ENCODE measurements around the gene ITIH5. TPM values are rescaled to one million over a fixed set of nuclear protein-coding genes. Genes with fewer than 3 reads are reported as not detected.

The ITIH5 gene
- total RNA-seq, 2 experiments from 2014 or later, result not detected

DNA sequence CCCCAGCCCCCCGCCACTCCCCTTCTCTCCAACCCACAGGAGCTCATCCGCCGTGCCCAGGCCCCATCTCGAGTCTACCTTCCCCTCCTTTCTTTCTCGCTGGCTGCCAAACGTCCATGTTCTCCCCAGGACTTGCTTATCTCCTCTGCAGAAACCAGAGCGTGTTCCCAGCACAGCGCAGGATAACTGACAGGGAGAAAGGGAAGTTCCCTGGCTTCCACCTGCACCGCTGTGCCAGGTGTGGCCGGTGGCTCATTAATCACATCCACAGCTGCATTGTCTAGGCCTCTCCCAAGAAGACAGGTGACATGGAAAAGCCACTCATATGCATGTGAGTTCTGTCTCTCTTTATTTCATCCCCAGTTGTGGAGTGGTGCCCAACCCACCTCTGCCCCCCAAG, 113.2 kb downstream of the ITIH5 start:
- CTCF ChIA-PET (ENCODE audit: unreplicated experiment), result no interaction called here
- no peaks in the 10 kb centered on the region for H4K20me1 ChIP-seq (ENCODE audit: insufficient read depth, low read length)
- DNase-seq (ENCODE audit: low spot score), result no peak
- no TSS peak for BruUV-seq (replicated peaks)
- H3K4me2 ChIP-seq (ENCODE audit: low read length), result no peak overlapping the region
- no peaks in the 10 kb centered on the region for H3K9me3 ChIP-seq (ENCODE audit: low read length)
- POLR2A ChIA-PET, result interaction anchor here (0.6 to 0.7 kb wide), 2 partner anchors 117 to 379 kb away, joined by 3 to 4 read pairs; no protein-coding TSS in a partner anchor
- no peaks in the 10 kb centered on the region for H3K36me3 ChIP-seq (ENCODE audit: insufficient read depth, low read length)
- no peak overlapping the region for H3K27ac ChIP-seq (ENCODE audit: low read depth, low read length, poor library complexity, severe bottlenecking)
- no peaks in the 10 kb centered on the region for H3K79me2 ChIP-seq (ENCODE audit: insufficient read depth, low read depth, low read length)
- no peak overlapping the region for H2AFZ ChIP-seq (ENCODE audit: low read length)
- intact Hi-C loops (cut with micrococcal nuclease; ENCODE audit: unreplicated experiment), result no loop called here
- H3K9me2 ChIP-seq (ENCODE audit: insufficient read depth, low read length), result no peaks in the 10 kb centered on the region
- H3K4me1 ChIP-seq (ENCODE audit: insufficient read depth, low read length, poor library complexity, severe bottlenecking), result no peaks in the 10 kb centered on the region
- TF ChIP-seq EZH2phosphoT487 (IDR thresholded peaks at IDR 0.05; ENCODE audit: borderline replicate concordance, low read depth, low read length), result no peak
- TF ChIP-seq, protein P1, sequence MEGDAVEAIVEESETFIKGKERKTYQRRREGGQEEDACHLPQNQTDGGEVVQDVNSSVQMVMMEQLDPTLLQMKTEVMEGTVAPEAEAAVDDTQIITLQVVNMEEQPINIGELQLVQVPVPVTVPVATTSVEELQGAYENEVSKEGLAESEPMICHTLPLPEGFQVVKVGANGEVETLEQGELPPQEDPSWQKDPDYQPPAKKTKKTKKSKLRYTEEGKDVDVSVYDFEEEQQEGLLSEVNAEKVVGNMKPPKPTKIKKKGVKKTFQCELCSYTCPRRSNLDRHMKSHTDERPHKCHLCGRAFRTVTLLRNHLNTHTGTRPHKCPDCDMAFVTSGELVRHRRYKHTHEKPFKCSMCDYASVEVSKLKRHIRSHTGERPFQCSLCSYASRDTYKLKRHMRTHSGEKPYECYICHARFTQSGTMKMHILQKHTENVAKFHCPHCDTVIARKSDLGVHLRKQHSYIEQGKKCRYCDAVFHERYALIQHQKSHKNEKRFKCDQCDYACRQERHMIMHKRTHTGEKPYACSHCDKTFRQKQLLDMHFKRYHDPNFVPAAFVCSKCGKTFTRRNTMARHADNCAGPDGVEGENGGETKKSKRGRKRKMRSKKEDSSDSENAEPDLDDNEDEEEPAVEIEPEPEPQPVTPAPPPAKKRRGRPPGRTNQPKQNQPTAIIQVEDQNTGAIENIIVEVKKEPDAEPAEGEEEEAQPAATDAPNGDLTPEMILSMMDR (conservative IDR thresholded peaks at IDR 0.05; ENCODE audit: low read length), result no peak
- no peak overlapping the region for H3K4me3 ChIP-seq (ENCODE audit: low read depth, low read length, poor library complexity, severe bottlenecking)

DNA sequence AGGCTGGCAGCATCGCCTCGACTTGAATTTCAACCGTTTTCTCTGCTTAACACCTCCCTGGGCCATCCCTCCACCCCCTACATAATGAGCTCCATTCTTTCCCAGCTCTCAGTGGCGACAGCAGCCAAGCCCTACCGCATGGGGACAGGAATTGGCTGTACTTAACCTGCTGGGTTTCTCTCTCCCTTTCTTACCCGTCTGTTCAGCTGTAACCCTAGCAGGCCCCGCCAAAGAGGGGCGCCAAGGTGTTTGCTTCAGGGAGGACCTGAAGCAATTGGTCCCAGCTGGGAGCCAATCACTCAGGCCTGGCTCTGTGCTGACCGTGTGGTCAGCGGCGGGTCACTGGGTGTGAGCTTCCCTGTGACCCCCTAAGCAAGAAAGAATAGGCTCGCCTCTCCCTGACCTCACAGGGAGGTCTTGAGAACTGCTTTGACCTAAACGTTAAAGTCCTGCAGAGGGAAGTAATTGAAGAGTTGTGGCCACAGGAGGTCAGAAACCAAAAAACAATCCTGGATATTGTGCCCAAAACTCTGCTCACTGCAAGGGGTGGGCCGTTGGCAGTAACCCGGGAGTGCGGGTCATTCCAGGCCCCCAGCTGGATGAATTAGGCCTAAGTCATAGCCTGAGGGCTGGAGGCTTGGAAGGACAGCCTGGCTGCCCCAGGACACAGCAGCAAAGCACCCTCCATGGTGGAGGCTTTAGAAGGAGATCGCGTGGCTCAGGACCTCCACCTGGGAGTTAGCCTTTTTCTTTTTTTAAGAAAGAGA, 114.6 kb downstream of the ITIH5 start:
- Histone ChIP-seq H3K4me1 (ENCODE audit: insufficient read depth, low read length, poor library complexity, severe bottlenecking) (no peaks in the 10 kb centered on the region), H3K36me3 (ENCODE audit: insufficient read depth, low read length) (no peaks in the 10 kb centered on the region), H3K9me2 (ENCODE audit: insufficient read depth, low read length) (no peaks in the 10 kb centered on the region), H3K4me2 (ENCODE audit: low read length) (no peak overlapping the region), H3K9me3 (ENCODE audit: low read length) (no peaks in the 10 kb centered on the region), H3K4me3 (ENCODE audit: low read depth, low read length, poor library complexity, severe bottlenecking) (no peak overlapping the region), H2AFZ (ENCODE audit: low read length) (no peak overlapping the region), H3K27ac (ENCODE audit: low read depth, low read length, poor library complexity, severe bottlenecking) (no peak overlapping the region), H3K79me2 (ENCODE audit: insufficient read depth, low read depth, low read length) (no peaks in the 10 kb centered on the region), H4K20me1 (ENCODE audit: insufficient read depth, low read length) (no peaks in the 10 kb centered on the region)
- no TSS peak for BruUV-seq (replicated peaks)
- CTCF ChIA-PET (ENCODE audit: unreplicated experiment), result no interaction called here
- intact Hi-C loops (cut with micrococcal nuclease; ENCODE audit: unreplicated experiment), result no loop called here
- TF ChIP-seq, protein P1 (conservative IDR thresholded peaks at IDR 0.05; ENCODE audit: low read length), result no peak
- TF ChIP-seq EZH2phosphoT487 (IDR thresholded peaks at IDR 0.05; ENCODE audit: borderline replicate concordance, low read depth, low read length), result no peak
- no peak for DNase-seq (ENCODE audit: low spot score)
- POLR2A ChIA-PET, result interaction anchor here (0.6 kb wide), 1 partner anchor 338 kb away, joined by 3 read pairs; no protein-coding TSS in a partner anchor

DNA sequence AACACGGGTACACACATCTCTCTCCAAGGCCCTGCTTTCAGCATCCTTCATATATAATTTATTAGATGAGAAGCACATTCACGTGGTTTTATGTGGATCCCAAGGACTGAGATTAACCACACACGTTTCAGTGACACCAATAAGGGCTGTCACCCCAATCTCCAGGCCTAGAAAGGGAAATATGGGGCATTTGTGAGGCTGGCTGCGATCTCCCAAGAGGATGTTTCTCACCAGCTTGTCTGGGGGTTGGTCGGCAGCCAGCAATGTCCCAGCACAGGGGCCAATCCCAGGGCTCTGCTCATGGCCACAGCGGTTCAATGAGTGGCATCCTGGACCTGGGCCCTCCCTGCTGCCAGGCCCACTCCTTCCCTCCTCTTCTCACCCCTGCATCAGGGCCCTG, 115.5 kb downstream of the ITIH5 start:
- POLR2A ChIA-PET, result no interaction called here
- Histone ChIP-seq H2AFZ (ENCODE audit: low read length) (no peak overlapping the region), H3K4me1 (ENCODE audit: insufficient read depth, low read length, poor library complexity, severe bottlenecking) (no peaks in the 10 kb centered on the region), H4K20me1 (ENCODE audit: insufficient read depth, low read length) (no peaks in the 10 kb centered on the region), H3K79me2 (ENCODE audit: insufficient read depth, low read depth, low read length) (no peaks in the 10 kb centered on the region), H3K36me3 (ENCODE audit: insufficient read depth, low read length) (no peaks in the 10 kb centered on the region), H3K9me2 (ENCODE audit: insufficient read depth, low read length) (no peaks in the 10 kb centered on the region), H3K4me3 (ENCODE audit: low read depth, low read length, poor library complexity, severe bottlenecking) (no peak overlapping the region), H3K9me3 (ENCODE audit: low read length) (no peaks in the 10 kb centered on the region), H3K4me2 (ENCODE audit: low read length) (no peak overlapping the region), H3K27ac (ENCODE audit: low read depth, low read length, poor library complexity, severe bottlenecking) (no peak overlapping the region)
- no TSS peak for BruUV-seq (replicated peaks)
- CTCF ChIA-PET (ENCODE audit: unreplicated experiment), result no interaction called here
- intact Hi-C loops (cut with micrococcal nuclease; ENCODE audit: unreplicated experiment), result no loop called here
- DNase-seq (ENCODE audit: low spot score), result no peak
- no peak for TF ChIP-seq EZH2phosphoT487 (IDR thresholded peaks at IDR 0.05; ENCODE audit: borderline replicate concordance, low read depth, low read length)
- TF ChIP-seq, protein P1 (conservative IDR thresholded peaks at IDR 0.05; ENCODE audit: low read length), result no peak

All from OCI-LY7 (cell line).